ENCODE results near the gene FZD1. TPM values are rescaled to one million over a fixed set of nuclear protein-coding genes. Genes with fewer than 3 reads are reported as not detected.

Gene FZD1
- total RNA-seq, 1 donor from 2014 or later, result 0.66 TPM

- intact Hi-C loops (cut with micrococcal nuclease), result loop anchor here (10.0 kb wide), 1 partner anchor 620 kb away; the partner anchor contains the start of gene MTERF1
Measured at GRCh38 chr7:91264924-91265681, 870 bp downstream of the FZD1 start.

GRCh38 chr7:91265693-91266066, 1.4 kb downstream of the FZD1 start:
- intact Hi-C loops (cut with micrococcal nuclease), result loop anchor here (10.0 kb wide), 1 partner anchor 619 kb away; the partner anchor contains the start of gene MTERF1

GRCh38 chr7:91266067-91266688, 1.9 kb downstream of the FZD1 start:
- intact Hi-C loops (cut with micrococcal nuclease), result loop anchor here (10.0 kb wide), 1 partner anchor 619 kb away; the partner anchor contains the start of gene MTERF1

GRCh38 chr7:91266689-91267090, 2.5 kb downstream of the FZD1 start:
- intact Hi-C loops (cut with micrococcal nuclease), result loop anchor here (10.0 kb wide), 1 partner anchor 618 kb away; the partner anchor contains the start of gene MTERF1

GRCh38 chr7:91267171-91267955, 3.1 kb downstream of the FZD1 start:
- intact Hi-C loops (cut with micrococcal nuclease), result loop anchor here (10.0 kb wide), 1 partner anchor 617 kb away; the partner anchor contains the start of gene MTERF1

- intact Hi-C loops (cut with micrococcal nuclease), result no loop called here
Measured at GRCh38 chr7:91270372-91270771, 6.1 kb downstream of the FZD1 start.

- intact Hi-C loops (cut with micrococcal nuclease), result no loop called here
Measured at GRCh38 chr7:91276909-91277308, 12.7 kb downstream of the FZD1 start.

- intact Hi-C loops (cut with micrococcal nuclease), result no loop called here
Measured at GRCh38 chr7:91280185-91280584, 16.0 kb downstream of the FZD1 start.

GRCh38 chr7:91280604-91281003, 16.4 kb downstream of the FZD1 start:
- intact Hi-C loops (cut with micrococcal nuclease), result no loop called here

GRCh38 chr7:91285696-91286355, 21.6 kb downstream of the FZD1 start:
- intact Hi-C loops (cut with micrococcal nuclease), result no loop called here

GRCh38 chr7:91286432-91286831, 22.2 kb downstream of the FZD1 start:
- intact Hi-C loops (cut with micrococcal nuclease), result no loop called here

- intact Hi-C loops (cut with micrococcal nuclease), result no loop called here
Measured at GRCh38 chr7:91287371-91288084, 23.3 kb downstream of the FZD1 start.

- intact Hi-C loops (cut with micrococcal nuclease), result no loop called here
Measured at GRCh38 chr7:91288208-91288824, 24.1 kb downstream of the FZD1 start.

GRCh38 chr7:91289633-91290254, 25.5 kb downstream of the FZD1 start:
- intact Hi-C loops (cut with micrococcal nuclease), result no loop called here

- intact Hi-C loops (cut with micrococcal nuclease), result no loop called here
Measured at GRCh38 chr7:91291302-91291701, 27.1 kb downstream of the FZD1 start.

- intact Hi-C loops (cut with micrococcal nuclease), result no loop called here
Measured at GRCh38 chr7:91291902-91292301, 27.7 kb downstream of the FZD1 start.

- intact Hi-C loops (cut with micrococcal nuclease), result no loop called here
Measured at GRCh38 chr7:91292506-91292905, 28.3 kb downstream of the FZD1 start.

- intact Hi-C loops (cut with micrococcal nuclease), result no loop called here
Measured at GRCh38 chr7:91293136-91293535, 28.9 kb downstream of the FZD1 start.

GRCh38 chr7:91293840-91294239, 29.6 kb downstream of the FZD1 start:
- intact Hi-C loops (cut with micrococcal nuclease), result no loop called here

Measured in T-helper 2 cell treated with Interferon-gamma antibody and Interleukin-4, amounts not matched to agents 100 ng/mL and 5 ng/mL, for 36 hours (primary cell).